GM23338 (cell line): ENCODE results near the gene ADAMTS14. TPM values are rescaled to one million over a fixed set of nuclear protein-coding genes. Genes with fewer than 3 reads are reported as not detected.

Source experiments
- ATAC-seq: fragments of 200-7000 bp; cut with Tn5 transposase; 3 replicates; pipeline ENCODE4 v1.9.1; 2020
- DNase-seq: peaks from one replicate; pipeline ENCODE4 v3.0.0-alpha.2; 2015; ENCODE audit warnings: low spot score
- H2AFZ ChIP-seq: fragments of 200-600 bp; sonication (generic); 2 replicates; pipeline ENCODE4 v1.8.0; 2016; ENCODE audit warnings: antibody characterized with exemption, mild to moderate bottlenecking, moderate library complexity
- H3F3A ChIP-seq: fragments of 200-600 bp; sonication (generic); replicated peaks from 2 replicates; pipeline ENCODE4 v1.8.0; 2017; ENCODE audit warnings: antibody characterized with exemption, mixed run types, low read depth
- H3K27ac ChIP-seq: fragments of 200-600 bp; sonication (generic); 2 replicates; pipeline ENCODE4 v1.6.1; 2016; ENCODE audit warnings: low read depth
- H3K27me3 ChIP-seq: fragments of 200-600 bp; sonication (generic); 2 replicates; pipeline ENCODE4 v1.8.0; 2016; ENCODE audit warnings: mild to moderate bottlenecking, mixed run types, moderate library complexity; ENCODE audit not compliant: insufficient read depth
- H3K36me3 ChIP-seq: fragments of 200-600 bp; sonication (generic); 2 replicates; pipeline ENCODE4 v1.8.0; 2016; ENCODE audit warnings: mild to moderate bottlenecking; ENCODE audit not compliant: insufficient read depth
- H3K4me1 ChIP-seq: fragments of 200-600 bp; sonication (generic); 2 replicates; pipeline ENCODE4 v1.8.0; 2016; ENCODE audit warnings: mild to moderate bottlenecking, moderate library complexity; ENCODE audit not compliant: insufficient read depth
- H3K4me2 ChIP-seq: fragments of 200-600 bp; sonication (generic); 2 replicates; pipeline ENCODE4 v1.7.1; 2017; ENCODE audit warnings: mixed run types
- H3K4me3 ChIP-seq: fragments of 200-600 bp; sonication (generic); 2 replicates; pipeline ENCODE4 v1.6.1; 2016; ENCODE audit warnings: mixed run types
- H3K79me2 ChIP-seq: fragments of 200-600 bp; sonication (generic); replicated peaks from 2 replicates; pipeline ENCODE4 v1.8.0; 2017; ENCODE audit warnings: mild to moderate bottlenecking; ENCODE audit not compliant: insufficient read depth
- H3K9me2 ChIP-seq: fragments of 200-600 bp; sonication (generic); 2 replicates; pipeline ENCODE4 v1.8.0; 2017; ENCODE audit not compliant: insufficient read depth
- H4K20me1 ChIP-seq: fragments of 200-600 bp; sonication (generic); replicated peaks from 2 replicates; pipeline ENCODE4 v1.8.0; 2017; ENCODE audit warnings: mild to moderate bottlenecking; ENCODE audit not compliant: insufficient read depth
- H3K27ac Mint-ChIP-seq: 2 replicates; pipeline ENCODE4 v1.8.0; 2020; ENCODE audit warnings: inconsistent platforms, mild to moderate bottlenecking, moderate library complexity, mixed read lengths
- H3K27me3 Mint-ChIP-seq: 3 replicates; pipeline ENCODE4 v1.8.0; 2022; ENCODE audit warnings: low read depth, mild to moderate bottlenecking, moderate library complexity, mixed read lengths, inconsistent platforms; ENCODE audit not compliant: insufficient read depth, poor library complexity
- H3K36me3 Mint-ChIP-seq: 3 replicates; pipeline ENCODE4 v1.8.0; 2021; ENCODE audit warnings: low read depth, mild to moderate bottlenecking, inconsistent platforms, moderate library complexity, mixed read lengths
- H3K4me1 Mint-ChIP-seq: 3 replicates; pipeline ENCODE4 v1.8.0; 2020; ENCODE audit warnings: mild to moderate bottlenecking, inconsistent platforms, mixed read lengths
- H3K4me3 Mint-ChIP-seq: 3 replicates; pipeline ENCODE4 v1.8.0; 2021; ENCODE audit warnings: moderate library complexity, mild to moderate bottlenecking, inconsistent platforms, mixed read lengths
- H3K9me3 Mint-ChIP-seq: 3 replicates; pipeline ENCODE4 v1.8.0; 2020; ENCODE audit warnings: moderate library complexity, mild to moderate bottlenecking, inconsistent platforms, mixed read lengths
- CTCF ChIP-seq, 2 experiments: fragments of 200-600 bp in 1 of 2; sonication (generic) in 1 of 2; conservative IDR thresholded peaks; 2 replicates each; pipeline versions ENCODE4 v1.5.1 to v1.6.1; 2016 to 2017; ENCODE audit warnings: antibody characterized with exemption in 2 of 2, low read depth in 2 of 2, mild to moderate bottlenecking in 2 of 2, moderate library complexity in 1 of 2
- EZH2 ChIP-seq: fragments of 200-600 bp; sonication (generic); IDR thresholded peaks from one replicate; pipeline ENCODE4 v1.8.0; 2017; ENCODE audit warnings: antibody characterized with exemption, mild to moderate bottlenecking, low read depth; ENCODE audit not compliant: unreplicated experiment
- EZH2phosphoT487 ChIP-seq: fragments of 200-600 bp; sonication (generic); IDR thresholded peaks from one replicate; pipeline ENCODE4 v1.8.1; 2018; ENCODE audit warnings: antibody characterized with exemption; ENCODE audit not compliant: unreplicated experiment
- REST ChIP-seq: IDR thresholded peaks from one replicate; pipeline ENCODE4 v1.6.1; 2018; ENCODE audit warnings: antibody characterized with exemption; ENCODE audit not compliant: unreplicated experiment
- ZNF331 ChIP-seq: fragments of 250-450 bp; sonication (Bioruptor Pico); IDR thresholded peaks from 2 replicates; pipeline ENCODE4 v1.5.0; 2020; ENCODE audit warnings: low read depth, mild to moderate bottlenecking, moderate library complexity
- polyA plus RNA-seq: library from polyadenylated mRNA; unstranded; fragments of >200 nt; fragmentation: Nextera tagmentation; extraction: Ambion mirVana; gene quantifications from 2 replicates; pipeline ENCODE4 v1.2.1, GENCODE V29; 2016
- total RNA-seq: library from RNA; depleted of rRNA; stranded (reverse); fragments of >200 nt; shearing (Covaris generic); gene quantifications from 2 replicates; pipeline ENCODE4 v1.2.3, GENCODE V29; 2014

The ADAMTS14 gene
- total and polyA plus RNA-seq, 2 experiments from 2014 or later, result 1.9 to 2.1 TPM

GRCh38 chr10:70786799-70787415, 114.6 kb downstream of the ADAMTS14 start:
- Histone ChIP-seq H3K27ac (no peak overlapping the region), H3K4me1 (no peaks in the 10 kb centered on the region), H3F3A (no peaks in the 10 kb centered on the region), H2AFZ (no peak overlapping the region), H3K36me3 (no peaks in the 10 kb centered on the region), H3K79me2 (no peaks in the 10 kb centered on the region), H3K9me2 (no peaks in the 10 kb centered on the region), H3K27me3 (no peaks in the 10 kb centered on the region), H3K4me2 (no peak overlapping the region), H3K4me3 (no peak overlapping the region), H4K20me1 (no peaks in the 10 kb centered on the region; the same call in 1 of the 2 replicates)
- no peak overlapping the region for H3K27ac Mint-ChIP-seq
- no peaks in the 10 kb centered on the region for H3K9me3 Mint-ChIP-seq
- DNase-seq (no peak), ATAC-seq (no peak)
- H3K4me3 Mint-ChIP-seq, result no peak overlapping the region
- H3K36me3 Mint-ChIP-seq, result no peaks in the 10 kb centered on the region
- no peaks in the 10 kb centered on the region for H3K27me3 Mint-ChIP-seq
- TF ChIP-seq ZNF331 (CRISPR knock-in tag) (no peak), REST (no peak), EZH2 (no peak), CTCF (conservative IDR thresholded peaks at IDR 0.05; ENCODE audit: low read depth in 2 of 2) (no peak), EZH2phosphoT487 (no peak)
- no peaks in the 10 kb centered on the region for H3K4me1 Mint-ChIP-seq

- H3K79me2 ChIP-seq, result no peaks in the 10 kb centered on the region
- H3K27me3 ChIP-seq, result no peaks in the 10 kb centered on the region
- no peak overlapping the region for H3K27ac ChIP-seq
- Mint-ChIP-seq H3K4me3 (no peak overlapping the region), H3K4me1 (no peaks in the 10 kb centered on the region), H3K27ac (no peak overlapping the region), H3K9me3 (no peaks in the 10 kb centered on the region), H3K36me3 (no peaks in the 10 kb centered on the region), H3K27me3 (no peaks in the 10 kb centered on the region)
- H2AFZ ChIP-seq, result no peak overlapping the region
- no peaks in the 10 kb centered on the region for H3F3A ChIP-seq
- H3K4me1 ChIP-seq, result no peaks in the 10 kb centered on the region
- H3K4me2 ChIP-seq, result no peak overlapping the region
- no peak for TF ChIP-seq EZH2phosphoT487
- no peak overlapping the region for H3K4me3 ChIP-seq
- peaks cover under 1% of the 10 kb centered on the region; the same call in 1 of the 2 replicates for H3K9me2 ChIP-seq
- no peaks in the 10 kb centered on the region for H4K20me1 ChIP-seq
- DNase-seq, result no peak
- no peak for ATAC-seq
- H3K36me3 ChIP-seq, result no peaks in the 10 kb centered on the region
These were observed 119.2 kb downstream of the ADAMTS14 start for GRCh38 chr10:70791386-70792039.
